MM.1S (cell line): Measurements from ENCODE around the gene SOD1.
"Not testable (repeated sequence)": the region's sequence is repeated elsewhere in the genome, so short reads cannot be mapped to it uniquely, and the experiment has no call there.

Source experiments
- DNase-seq: peaks from one replicate; pipeline ENCODE4 v3.0.0-alpha.2; 2015
- H2AFZ ChIP-seq: fragments of 300-600 bp; sonication (generic); 2 replicates; pipeline ENCODE4 v1.6.0; 2016; ENCODE audit warnings: antibody characterized with exemption, low read length
- H3F3A ChIP-seq: fragments of 300-600 bp; sonication (generic); 2 replicates; pipeline ENCODE4 v1.6.1; 2016; ENCODE audit warnings: mild to moderate bottlenecking, antibody characterized with exemption, low read length, moderate library complexity, mixed read lengths; ENCODE audit not compliant: insufficient read depth
- H3K27ac ChIP-seq: fragments of 300-600 bp; sonication (generic); 2 replicates; pipeline ENCODE4 v1.5.1; 2016; ENCODE audit warnings: mild to moderate bottlenecking, low read length
- H3K27me3 ChIP-seq: fragments of 300-600 bp; sonication (generic); replicated peaks from 2 replicates; pipeline ENCODE4 v1.6.0; 2016; ENCODE audit warnings: low read length; ENCODE audit not compliant: insufficient read depth
- H3K36me3 ChIP-seq: fragments of 300-600 bp; sonication (generic); replicated peaks from 2 replicates; pipeline ENCODE4 v1.6.1; 2016; ENCODE audit warnings: mild to moderate bottlenecking, low read length, mixed read lengths; ENCODE audit not compliant: insufficient read depth
- H3K4me1 ChIP-seq: fragments of 300-600 bp; sonication (generic); 2 replicates; pipeline ENCODE4 v1.6.1; 2016; ENCODE audit warnings: low read length, mixed read lengths
- H3K4me2 ChIP-seq: fragments of 300-600 bp; sonication (generic); 2 replicates; pipeline ENCODE4 v1.6.0; 2016; ENCODE audit warnings: low read depth, low read length
- H3K4me3 ChIP-seq: fragments of 300-600 bp; sonication (generic); 2 replicates; pipeline ENCODE4 v1.5.1; 2016; ENCODE audit warnings: low read length, mixed read lengths
- H3K79me2 ChIP-seq: fragments of 300-600 bp; sonication (generic); 2 replicates; pipeline ENCODE4 v1.6.1; 2016; ENCODE audit warnings: mixed run types, low read length, mixed read lengths
- H3K9ac ChIP-seq: fragments of 300-600 bp; sonication (generic); 2 replicates; pipeline ENCODE4 v1.6.1; 2016; ENCODE audit warnings: low read length, mixed read lengths
- H3K9me2 ChIP-seq: fragments of 300-600 bp; sonication (generic); replicated peaks from 2 replicates; pipeline ENCODE4 v1.6.1; 2016; ENCODE audit warnings: mild to moderate bottlenecking, low read length, mixed read lengths; ENCODE audit not compliant: insufficient read depth
- H3K9me3 ChIP-seq: fragments of 300-600 bp; sonication (generic); replicated peaks from 2 replicates; pipeline ENCODE4 v1.6.1; 2016; ENCODE audit warnings: mild to moderate bottlenecking, low read length, mixed read lengths; ENCODE audit not compliant: insufficient read depth
- H4K20me1 ChIP-seq: fragments of 300-600 bp; sonication (generic); 2 replicates; pipeline ENCODE4 v1.6.1; 2016; ENCODE audit warnings: mild to moderate bottlenecking, low read length, moderate library complexity, mixed read lengths; ENCODE audit not compliant: insufficient read depth
- EZH2 ChIP-seq: fragments of 300-600 bp; sonication (generic); optimal IDR thresholded peaks from 2 replicates; pipeline ENCODE3; 2017; ENCODE audit warnings: low read depth, mild to moderate bottlenecking, antibody characterized with exemption, low read length, mixed read lengths
- EZH2phosphoT487 ChIP-seq: fragments of 300-600 bp; sonication (generic); IDR thresholded peaks from 2 replicates; pipeline ENCODE4 v1.6.1; 2018; ENCODE audit warnings: antibody characterized with exemption, low read length
- TF ChIP-seq, protein P1 (sequence below): fragments of 300-600 bp; sonication (generic); IDR thresholded peaks from 2 replicates; pipeline ENCODE4 v1.5.1; 2016; ENCODE audit warnings: antibody characterized with exemption, low read length, mixed read lengths

The SOD1 gene

DNA sequence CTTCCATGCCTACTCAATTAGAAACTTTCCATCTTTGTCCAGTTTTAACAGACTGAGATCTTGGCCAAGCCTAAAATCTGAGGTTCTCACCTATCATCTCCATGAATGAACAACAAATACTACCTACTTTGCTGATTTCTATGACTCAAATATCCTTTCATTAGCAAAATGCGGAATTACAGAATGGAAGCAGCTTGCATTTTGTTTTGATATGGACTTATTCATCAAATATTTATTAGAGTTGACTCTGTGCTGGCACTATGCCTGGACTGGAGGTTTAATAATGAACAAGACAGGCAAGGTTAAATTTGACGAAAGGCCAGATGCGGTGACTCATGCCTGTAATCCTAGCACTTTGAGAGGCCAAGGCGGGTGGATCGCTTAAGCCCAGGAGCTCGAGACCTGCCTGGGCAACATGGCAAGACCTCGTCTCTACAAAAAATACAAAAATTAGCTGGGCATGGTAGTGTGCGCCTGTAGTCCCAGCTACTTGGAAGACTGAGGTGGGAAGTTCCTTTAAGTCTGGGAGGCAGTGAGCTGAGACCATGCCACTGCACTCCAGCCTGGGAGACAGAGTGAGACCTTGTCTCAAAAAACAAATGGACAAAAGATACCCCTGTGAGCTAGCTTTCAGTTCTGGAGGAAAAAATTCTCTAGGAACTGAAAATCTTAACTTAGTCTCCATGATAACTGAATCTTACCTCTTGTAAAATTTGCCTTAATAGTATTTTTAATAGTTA, 29.4 kb upstream of the SOD1 start:
- Histone ChIP-seq H2AFZ (no peak overlapping the region), H3K27ac (no peak overlapping the region), H3K9me3 (no peaks in the 10 kb centered on the region), H3K4me2 (no peak overlapping the region), H3K9me2 (no peaks in the 10 kb centered on the region), H4K20me1 (no peaks in the 10 kb centered on the region), H3K79me2 (no peaks in the 10 kb centered on the region), H3K4me3 (no peak overlapping the region), H3K9ac (no peak overlapping the region), H3F3A (no peaks in the 10 kb centered on the region), H3K27me3 (no peaks in the 10 kb centered on the region), H3K4me1 (no peaks in the 10 kb centered on the region), H3K36me3 (no peaks in the 10 kb centered on the region)
- no peak for DNase-seq
- TF ChIP-seq EZH2phosphoT487, result no peak
- TF ChIP-seq EZH2, result no peak
- TF ChIP-seq, protein P1, sequence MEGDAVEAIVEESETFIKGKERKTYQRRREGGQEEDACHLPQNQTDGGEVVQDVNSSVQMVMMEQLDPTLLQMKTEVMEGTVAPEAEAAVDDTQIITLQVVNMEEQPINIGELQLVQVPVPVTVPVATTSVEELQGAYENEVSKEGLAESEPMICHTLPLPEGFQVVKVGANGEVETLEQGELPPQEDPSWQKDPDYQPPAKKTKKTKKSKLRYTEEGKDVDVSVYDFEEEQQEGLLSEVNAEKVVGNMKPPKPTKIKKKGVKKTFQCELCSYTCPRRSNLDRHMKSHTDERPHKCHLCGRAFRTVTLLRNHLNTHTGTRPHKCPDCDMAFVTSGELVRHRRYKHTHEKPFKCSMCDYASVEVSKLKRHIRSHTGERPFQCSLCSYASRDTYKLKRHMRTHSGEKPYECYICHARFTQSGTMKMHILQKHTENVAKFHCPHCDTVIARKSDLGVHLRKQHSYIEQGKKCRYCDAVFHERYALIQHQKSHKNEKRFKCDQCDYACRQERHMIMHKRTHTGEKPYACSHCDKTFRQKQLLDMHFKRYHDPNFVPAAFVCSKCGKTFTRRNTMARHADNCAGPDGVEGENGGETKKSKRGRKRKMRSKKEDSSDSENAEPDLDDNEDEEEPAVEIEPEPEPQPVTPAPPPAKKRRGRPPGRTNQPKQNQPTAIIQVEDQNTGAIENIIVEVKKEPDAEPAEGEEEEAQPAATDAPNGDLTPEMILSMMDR, result no peak

DNA sequence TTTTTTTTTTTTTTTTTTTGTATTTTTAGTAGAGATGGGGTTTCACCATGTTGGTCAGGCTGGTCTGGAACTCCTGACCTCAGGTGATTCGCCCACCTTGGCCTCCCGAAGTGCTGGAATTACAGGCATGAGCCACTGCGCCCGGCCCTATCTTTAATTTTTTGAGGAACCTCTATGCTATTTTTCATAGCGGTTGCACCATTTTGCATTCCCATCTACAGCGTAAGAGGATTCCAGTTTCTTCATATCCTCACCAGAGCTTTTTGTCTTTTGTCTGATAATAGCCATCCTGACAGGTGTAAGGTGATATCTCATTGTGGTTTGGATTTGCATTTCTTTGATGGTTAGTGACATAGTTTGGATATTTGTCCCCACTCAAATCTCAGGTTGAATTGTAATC, 27.6 kb upstream of the SOD1 start:
- H3K36me3 ChIP-seq, H4K20me1 ChIP-seq, H3K4me1 ChIP-seq, H3K9me2 ChIP-seq, H3K4me2 ChIP-seq, H3K9ac ChIP-seq, H3K27ac ChIP-seq, H3K79me2 ChIP-seq, H2AFZ ChIP-seq, DNase-seq, H3F3A ChIP-seq, H3K27me3 ChIP-seq, H3K9me3 ChIP-seq, H3K4me3 ChIP-seq: not testable (repeated sequence)

DNA sequence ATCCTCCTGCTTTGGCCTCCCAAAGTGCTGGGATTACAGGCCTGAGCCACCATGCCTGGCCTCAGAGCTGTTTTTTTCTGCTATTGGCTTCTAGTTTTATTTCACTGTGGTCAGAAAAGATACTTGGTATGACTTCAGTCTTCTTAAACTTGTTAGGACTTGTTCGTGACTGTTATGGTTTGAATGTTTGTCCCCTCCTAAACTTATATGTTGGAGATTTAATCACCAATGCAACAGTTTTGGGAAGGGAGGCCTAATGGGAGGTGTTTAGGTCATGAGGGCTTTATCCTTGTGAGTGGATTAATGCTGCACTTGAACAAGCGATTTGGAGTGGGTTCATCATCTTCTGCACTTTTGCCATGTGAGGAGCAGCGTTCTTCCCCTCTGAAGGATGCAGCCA, 24.5 kb upstream of the SOD1 start:
- Histone ChIP-seq H3K27me3 (no peaks in the 10 kb centered on the region), H3K4me1 (no peaks in the 10 kb centered on the region), H3K4me2 (no peak overlapping the region), H4K20me1 (no peaks in the 10 kb centered on the region), H3K9ac (no peak overlapping the region), H3K9me3 (no peaks in the 10 kb centered on the region), H3K36me3 (no peaks in the 10 kb centered on the region), H3K4me3 (no peak overlapping the region), H2AFZ (no peak overlapping the region), H3K27ac (no peak overlapping the region), H3K9me2 (no peaks in the 10 kb centered on the region), H3K79me2 (no peaks in the 10 kb centered on the region), H3F3A (no peaks in the 10 kb centered on the region)
- TF ChIP-seq EZH2phosphoT487 (no peak), EZH2 (no peak)
- DNase-seq, result no peak

DNA sequence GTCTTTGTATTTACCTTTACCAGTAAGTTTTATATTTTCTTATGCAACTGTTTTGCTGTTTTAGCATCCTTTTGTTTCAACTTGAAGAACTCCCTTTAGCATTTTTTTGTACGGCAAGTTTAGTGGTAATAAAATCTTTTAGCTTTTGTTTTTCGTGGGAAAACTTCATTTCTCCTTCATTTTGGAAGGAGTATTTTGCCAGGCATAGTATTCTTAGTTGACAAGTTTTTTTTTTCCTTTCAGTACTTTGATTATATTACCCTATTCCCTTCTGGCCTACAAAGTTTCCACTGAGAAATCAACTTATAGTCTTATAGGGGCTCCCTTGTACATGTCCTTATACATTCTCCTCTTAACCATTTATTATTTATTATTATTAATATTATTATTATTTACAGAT, 22.6 kb upstream of the SOD1 start:
- no peaks in the 10 kb centered on the region for H4K20me1 ChIP-seq
- no peak for DNase-seq
- TF ChIP-seq, protein P1, result no peak
- H3K9ac ChIP-seq, result no peak overlapping the region
- no peak overlapping the region for H3K4me2 ChIP-seq
- no peaks in the 10 kb centered on the region for H3K27me3 ChIP-seq
- H3F3A ChIP-seq, result no peaks in the 10 kb centered on the region
- H3K27ac ChIP-seq, result no peak overlapping the region
- H3K4me1 ChIP-seq, result no peaks in the 10 kb centered on the region
- H3K4me3 ChIP-seq, result no peak overlapping the region
- H3K9me3 ChIP-seq, result no peaks in the 10 kb centered on the region
- no peak overlapping the region for H2AFZ ChIP-seq
- H3K36me3 ChIP-seq, result no peaks in the 10 kb centered on the region
- no peaks in the 10 kb centered on the region for H3K9me2 ChIP-seq
- no peaks in the 10 kb centered on the region for H3K79me2 ChIP-seq
